GM18498 (cell line): Measurements from ENCODE around the gene SLBP.
A peak's percentile ranks its signal among the peaks of the same experiment; 100 is the strongest.

Experiments
- ATAC-seq: cut with Tn5 transposase; IDR thresholded peaks from one replicate; pipeline ENCODE4 v1.9.1; 2021; ENCODE audit warnings: mild to moderate bottlenecking, moderate library complexity; ENCODE audit not compliant: unreplicated experiment

SLBP gene

DNA sequence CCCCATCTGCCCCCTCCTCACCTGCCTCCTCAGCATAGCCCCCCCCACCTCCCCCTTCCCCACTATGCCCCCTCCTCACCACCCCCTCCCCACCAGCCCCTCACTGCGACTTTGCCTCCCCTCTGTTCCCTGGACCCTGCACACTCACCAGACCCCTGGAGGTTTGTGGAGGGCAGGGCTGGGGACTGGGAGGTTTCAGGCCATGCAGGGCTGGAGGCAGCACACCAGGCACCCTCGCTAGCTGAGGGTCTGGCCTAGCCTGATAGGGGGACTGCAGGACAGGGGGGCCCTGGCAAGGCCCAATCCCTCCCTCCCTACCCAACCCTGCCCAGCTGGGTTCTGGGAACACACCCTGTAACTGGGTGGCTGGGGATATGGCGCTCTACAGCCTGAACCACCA is 37.3 kb upstream of the SLBP start:
- no peak for ATAC-seq

DNA sequence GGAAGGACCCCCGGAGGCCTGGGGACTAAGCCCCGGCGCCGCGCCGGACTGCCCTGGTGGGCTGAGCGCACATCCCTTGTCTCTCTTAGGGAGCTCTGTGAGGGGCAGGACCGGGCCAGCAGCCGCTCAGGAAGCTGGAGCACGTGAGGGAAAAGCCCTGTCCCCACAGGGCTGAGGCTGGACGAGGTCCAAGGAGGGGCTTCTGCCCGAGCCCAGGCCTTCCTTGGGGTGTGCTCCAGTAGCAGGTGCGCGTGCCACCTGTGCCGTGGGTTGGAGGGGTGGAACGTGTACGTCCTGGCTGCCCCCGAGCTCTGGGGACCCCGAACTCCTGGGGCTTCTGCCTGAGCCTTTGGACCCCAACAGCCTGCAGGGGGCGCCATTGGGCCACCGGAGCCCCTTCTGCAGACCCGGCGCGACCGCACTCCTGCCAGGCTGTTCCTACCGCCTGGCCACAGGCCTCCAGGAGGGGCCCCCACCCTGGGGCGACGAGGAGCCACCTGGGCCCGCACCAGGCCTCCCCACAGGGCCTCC is 36.4 kb upstream of the SLBP start:
- ATAC-seq, result no peak

DNA sequence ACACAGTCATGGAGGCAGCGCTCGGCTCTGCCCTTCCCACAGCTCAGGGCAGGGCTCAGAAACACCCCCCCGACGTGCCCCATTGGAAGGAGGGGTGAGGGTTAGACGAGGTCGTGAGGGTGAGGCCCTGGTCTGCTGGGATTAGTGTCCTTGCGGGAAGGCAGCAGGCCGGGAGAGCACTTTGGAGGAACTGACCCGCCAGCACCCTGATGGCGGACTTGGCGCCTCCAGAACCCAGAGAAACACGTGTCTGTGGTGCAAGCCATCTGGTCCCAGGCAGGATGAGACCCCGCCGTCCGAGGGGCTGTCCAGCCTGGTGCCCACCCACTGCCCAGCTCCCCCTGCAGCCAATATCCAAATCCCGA is 35.5 kb upstream of the SLBP start:
- ATAC-seq, result no peak

DNA sequence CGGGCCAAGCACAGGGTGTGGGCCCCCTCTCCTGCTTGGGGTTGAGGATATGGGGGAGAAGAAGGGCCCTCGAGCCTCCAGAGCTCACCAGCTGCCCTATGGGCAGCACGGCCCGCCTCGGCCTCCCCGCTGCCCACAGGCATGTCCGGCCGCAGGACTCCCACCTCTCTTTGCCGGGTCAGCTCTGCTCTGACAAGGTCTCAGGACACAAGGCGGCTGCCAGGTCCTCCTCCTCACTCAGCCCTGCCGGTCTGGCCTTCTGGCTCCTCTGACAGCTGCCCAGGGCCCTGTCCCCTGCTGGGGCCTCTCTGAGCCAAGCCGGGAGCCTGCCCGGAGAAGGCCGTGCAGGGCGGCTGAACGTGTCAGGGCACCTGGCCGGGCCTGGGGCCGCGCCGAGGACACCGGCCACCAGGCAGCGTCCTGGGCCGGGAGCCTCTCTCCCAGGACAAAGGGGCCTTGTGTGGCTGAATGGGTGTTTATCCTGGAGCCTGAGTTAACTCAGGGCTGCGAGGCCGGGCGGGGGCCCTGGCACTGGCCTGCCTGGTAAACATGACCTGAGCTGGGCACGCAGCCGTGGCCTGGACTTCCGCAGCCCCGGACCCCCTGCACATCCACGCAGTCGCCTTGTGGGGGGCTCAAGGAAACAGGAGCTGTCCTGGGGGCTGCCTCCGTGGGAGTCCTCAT is 34.9 kb upstream of the SLBP start:
- ATAC-seq, result no peak

DNA sequence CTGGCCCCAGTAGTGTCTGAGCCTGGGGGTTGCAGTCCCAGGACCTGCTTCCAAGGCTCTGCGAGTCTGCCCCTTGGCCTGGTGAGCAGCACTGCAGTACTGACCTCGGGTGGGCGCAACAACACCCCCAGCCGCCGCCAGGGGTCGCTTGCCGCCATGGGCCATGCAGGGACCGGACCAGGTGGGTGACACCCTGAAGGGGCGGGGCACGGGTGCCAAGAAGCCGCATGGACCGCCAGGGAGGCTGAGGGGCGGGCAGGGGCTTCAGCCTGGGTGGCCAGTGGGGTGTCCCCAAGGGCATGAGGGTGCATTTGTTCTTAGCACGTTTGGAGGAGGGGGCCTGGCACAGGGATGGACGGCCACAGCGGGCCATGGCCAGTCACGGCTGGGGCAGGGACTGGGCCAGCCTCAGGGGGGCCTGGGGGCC is 34.2 kb upstream of the SLBP start:
- peak; percentile 59 for ATAC-seq

DNA sequence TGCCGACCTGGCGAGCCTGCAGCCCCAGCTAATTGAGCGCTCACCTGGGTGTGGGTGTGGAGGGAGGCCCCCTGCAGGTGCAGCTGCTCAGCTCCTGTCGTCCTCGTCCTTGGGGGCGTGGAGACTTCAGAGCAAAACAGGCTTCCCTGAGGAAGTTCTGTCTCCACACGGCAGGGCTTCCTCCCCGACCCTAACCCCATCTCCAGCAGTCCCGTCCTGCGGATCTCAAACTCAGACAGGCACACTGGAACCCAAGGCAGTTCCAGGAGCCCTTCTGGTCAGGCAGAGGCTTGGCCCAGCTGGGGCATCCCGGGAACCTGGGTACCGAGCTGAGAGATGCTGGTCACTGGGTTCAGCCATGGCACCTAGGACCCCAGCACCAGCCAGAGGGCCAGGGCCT is 33.6 kb upstream of the SLBP start:
- no peak for ATAC-seq

DNA sequence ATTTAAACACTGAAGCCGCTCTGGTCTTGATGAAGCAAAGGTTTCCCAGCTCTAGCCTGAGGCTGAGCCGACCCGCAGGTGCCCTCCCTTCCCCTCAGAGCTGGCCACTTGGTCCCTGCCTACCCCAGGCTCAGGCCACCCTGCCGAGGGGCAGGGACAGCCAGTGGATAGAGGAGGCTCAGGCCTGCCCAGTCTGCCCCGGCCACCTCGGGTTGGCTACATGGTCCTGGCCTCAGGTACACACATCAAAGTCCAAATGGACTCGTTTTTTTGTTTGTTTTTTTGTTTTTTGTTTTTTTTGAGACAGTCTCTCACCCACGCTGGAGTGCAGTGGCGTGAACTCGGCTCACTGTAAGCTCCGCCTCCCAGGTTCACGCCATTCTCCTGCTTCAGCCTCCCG is 33.0 kb upstream of the SLBP start:
- ATAC-seq, result no peak

DNA sequence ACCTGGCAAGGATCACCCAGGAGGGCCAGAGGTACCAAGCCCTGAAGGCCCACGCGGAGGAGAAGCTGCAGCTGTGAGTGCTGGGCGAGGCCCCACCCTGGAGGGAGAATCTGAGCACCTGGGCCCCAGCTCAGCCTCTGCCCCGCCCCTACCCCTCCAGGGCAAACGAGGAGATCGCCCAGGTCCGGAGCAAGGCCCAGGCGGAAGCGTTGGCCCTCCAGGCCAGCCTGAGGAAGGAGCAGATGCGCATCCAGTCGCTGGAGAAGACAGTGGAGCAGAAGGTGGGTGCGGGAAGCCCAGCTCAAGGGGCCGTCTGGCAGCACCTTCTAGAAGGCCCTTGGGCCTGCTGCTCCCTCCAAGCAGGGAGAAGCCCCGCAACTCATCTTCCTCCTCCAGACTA is 32.4 kb upstream of the SLBP start:
- no peak for ATAC-seq

DNA sequence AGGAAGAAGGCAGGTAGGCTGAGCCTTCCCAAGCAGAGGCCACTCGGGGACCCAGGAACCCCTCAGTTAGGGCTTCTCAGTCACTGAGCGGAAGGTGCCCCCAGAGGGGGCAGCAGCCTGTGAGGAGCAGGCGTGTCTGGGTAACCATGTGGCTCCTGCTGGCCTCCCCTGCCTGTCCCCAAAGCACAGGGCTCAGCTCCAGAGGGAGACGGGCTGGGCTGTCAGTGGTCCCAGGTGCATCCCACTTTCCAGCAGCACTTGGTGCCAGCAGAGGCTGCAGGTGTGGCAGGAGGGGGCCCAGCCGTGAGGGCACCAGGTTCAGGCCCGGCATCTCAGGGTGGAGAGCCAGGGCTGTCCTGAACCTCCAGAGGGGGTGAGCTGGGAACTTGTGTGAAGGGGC is 31.9 kb upstream of the SLBP start:
- no peak for ATAC-seq

DNA sequence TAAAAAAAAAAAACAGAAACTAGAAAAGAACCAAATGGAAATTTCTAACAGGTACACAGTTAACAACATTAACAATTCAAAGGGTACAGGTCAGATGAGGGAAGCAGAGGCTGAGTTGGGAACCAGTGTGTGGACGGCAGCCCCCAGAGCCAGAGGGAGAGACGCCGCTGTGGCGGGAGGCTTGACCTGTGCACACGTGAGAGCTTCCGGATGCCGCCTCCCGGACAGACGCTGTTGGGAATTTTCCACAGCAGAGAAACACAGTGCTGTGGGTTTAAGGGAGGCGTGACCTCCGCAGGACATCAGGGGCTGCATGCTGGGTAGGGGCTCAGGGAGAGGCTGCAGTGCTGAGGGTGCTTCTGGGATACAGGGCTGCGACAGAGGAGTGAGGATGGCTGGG is 31.4 kb upstream of the SLBP start:
- no peak for ATAC-seq

DNA sequence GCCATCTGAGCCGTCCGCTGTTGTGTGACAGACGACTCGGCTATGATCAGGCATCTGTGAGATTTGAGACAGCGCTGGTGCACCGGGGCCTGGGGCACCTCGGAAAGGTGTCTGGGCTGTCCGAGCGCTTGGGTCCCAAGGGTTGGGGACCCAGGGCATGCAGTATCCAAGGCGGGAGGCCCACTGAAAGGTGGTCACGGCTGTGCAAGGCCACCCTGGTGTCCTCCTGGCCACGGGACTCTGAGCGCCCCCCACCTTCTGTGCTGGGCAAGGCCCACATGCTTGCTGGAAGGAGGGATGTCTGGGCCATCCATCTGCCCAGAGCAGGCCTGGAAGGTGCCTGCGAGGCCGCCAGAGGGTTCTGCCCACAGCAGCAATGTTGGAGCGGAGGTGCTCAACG is 29.1 kb upstream of the SLBP start:
- no peak for ATAC-seq

DNA sequence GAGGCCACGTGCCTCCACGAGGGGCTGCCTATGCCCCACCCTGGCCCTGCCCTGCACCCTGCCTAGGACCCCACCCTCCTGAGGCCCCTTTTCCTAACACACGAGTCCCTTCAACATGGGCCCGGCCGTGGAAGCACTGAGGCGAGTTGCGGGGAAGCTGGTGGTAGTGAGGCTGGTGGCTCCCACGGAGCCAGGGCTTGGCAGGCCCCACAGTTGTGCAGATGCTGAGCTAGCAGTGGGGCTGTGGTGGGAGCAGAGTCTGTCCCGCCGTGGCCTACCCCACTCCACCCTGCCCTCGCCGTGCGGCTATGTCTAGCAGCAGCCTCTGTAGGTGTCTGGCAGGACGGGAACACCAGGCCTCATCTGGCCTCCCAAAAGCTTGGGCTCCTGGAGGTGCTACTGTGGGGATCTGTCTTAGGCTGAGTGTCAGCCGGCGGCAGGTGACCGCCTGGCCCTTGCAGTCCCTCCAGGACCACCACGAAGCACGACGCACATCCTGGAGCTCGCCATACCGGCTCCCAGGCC is 28.0 kb upstream of the SLBP start:
- ATAC-seq, result no peak

DNA sequence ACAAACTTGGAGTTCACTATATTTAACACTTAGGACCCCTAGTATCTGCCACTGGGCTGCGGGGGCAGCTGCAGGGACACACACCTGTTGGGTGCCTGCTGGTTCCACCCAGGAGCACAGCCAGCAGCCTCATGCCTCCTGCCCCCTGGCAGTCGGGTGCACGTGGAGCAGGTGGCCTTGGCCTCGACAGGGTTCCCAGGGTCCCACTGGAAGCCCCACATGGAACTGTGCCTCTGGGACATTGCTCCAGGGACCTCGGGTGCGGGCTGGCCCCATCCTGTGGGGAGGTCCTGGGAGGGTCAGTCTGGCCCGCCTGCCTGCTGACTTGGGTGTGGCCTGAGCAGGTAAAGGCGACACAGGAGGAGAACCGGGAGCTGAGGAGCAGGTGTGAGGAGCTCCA is 27.2 kb upstream of the SLBP start:
- no peak for ATAC-seq

DNA sequence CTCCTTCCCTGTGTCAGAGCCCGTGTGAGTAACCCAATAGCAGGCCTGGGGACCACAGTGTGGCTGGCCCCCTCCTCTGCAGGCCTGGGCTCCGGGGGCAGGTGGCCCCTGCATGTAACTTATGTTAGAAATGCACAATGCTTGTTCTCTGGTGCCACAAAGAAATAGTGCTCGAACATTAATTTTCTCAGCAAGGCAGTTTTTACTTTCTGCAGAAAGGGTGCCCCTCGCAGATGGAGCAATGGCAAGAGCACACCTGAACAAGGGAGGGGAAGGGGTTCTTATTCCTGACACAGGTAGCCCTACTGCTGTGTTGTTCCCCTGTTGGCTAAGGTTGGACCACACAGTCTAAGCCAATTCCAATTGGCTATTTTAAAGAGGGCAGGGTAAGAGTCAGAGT is 26.3 kb upstream of the SLBP start:
- no peak for ATAC-seq

DNA sequence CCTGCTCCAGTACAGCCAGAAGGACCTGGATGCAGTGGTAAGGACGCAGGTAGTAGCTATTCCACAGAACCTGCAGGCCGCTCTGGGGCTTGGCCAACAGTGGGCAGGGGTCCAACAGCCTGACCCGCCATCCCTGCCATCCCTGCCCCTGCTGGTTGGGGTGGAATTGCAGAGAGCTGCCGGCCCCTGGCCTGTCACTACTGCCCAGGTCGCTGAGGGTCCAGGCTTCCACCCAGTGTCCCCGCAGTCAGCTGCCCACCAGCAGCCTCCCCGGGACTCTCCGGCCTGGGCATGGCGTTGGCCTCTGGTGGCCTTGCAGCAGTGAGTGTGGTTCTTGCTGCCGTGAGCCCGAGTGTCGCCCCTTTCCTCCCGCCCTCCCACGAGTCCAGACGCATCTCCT is 25.5 kb upstream of the SLBP start:
- no peak for ATAC-seq

DNA sequence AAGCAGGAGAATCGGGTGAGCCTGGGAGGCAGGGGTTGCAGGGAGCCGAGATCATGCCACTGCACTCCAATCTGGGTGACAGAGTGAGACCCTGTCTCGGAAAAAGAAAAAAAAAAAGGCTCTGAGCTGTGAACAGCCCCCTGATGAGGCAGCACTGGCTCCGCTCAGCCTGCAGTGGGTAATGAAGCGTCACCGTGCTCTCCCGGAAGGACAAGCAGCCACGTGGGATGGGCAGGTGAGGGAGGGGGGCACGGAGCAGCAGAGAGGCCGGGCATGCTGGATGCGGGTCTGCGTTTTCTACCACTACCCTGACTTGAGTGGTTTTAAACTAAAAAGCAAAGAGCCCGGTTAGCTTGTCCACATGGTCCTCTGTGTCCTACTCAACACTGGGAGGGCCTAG is 24.7 kb upstream of the SLBP start:
- no peak for ATAC-seq

DNA sequence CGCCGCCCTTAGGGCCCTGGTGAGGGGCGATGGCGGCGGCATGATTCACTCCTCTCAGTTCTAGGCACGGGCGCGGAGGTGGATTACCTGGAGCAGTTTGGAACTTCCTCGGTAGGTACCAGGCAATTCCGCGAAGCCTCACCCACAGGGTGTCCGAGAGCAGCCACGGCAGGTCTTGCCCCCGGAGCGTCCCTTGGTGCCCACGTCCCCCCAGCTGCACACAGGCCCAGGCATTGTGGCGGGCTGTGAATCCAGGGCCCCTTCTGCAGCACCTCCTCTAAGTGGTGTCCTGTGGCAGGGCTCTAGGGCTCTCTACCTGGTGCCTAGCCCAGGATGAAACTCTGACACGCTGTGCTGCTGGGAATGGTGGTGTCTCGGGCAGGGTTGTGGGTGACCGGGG is 23.1 kb upstream of the SLBP start:
- no peak for ATAC-seq

DNA sequence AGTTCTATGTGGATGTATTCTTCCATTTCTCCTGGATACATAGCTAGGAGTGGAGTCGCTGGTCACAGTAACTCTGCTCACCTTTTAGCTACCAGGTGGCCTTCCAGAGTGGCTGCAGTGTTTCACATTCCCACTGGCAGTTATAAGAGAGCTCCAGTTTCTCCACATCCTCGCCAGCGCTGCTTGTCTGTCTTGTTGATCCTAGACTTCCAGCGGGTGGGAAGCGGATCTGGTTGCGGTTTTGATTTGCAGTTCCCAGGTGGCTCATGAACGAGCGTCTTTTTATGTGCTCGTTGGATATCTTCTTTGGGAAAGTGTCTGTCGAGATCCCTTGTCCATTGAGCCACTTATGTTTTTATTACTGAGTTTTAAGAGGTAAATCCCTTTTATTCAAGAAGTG is 20.8 kb upstream of the SLBP start:
- ATAC-seq, result no peak

DNA sequence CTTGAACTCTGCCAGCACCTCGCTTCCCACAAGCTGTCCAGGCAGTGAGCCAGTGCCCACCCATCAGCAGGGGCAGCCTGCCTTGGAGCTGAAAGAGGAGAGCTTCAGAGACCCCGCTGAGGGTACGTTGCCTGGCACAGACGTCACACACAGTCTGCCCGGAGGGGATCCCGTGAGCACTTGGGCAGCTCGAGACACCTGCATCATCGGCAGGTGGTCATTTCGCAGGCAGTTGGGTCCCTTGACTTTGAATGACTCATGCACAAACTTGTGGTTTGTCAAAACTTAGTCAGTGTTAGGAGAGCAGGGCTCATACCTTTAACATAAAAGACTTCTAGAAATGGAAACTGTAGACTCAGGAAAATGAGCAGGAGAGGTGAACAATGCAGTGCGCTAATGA is 19.1 kb upstream of the SLBP start:
- ATAC-seq, result no peak

DNA sequence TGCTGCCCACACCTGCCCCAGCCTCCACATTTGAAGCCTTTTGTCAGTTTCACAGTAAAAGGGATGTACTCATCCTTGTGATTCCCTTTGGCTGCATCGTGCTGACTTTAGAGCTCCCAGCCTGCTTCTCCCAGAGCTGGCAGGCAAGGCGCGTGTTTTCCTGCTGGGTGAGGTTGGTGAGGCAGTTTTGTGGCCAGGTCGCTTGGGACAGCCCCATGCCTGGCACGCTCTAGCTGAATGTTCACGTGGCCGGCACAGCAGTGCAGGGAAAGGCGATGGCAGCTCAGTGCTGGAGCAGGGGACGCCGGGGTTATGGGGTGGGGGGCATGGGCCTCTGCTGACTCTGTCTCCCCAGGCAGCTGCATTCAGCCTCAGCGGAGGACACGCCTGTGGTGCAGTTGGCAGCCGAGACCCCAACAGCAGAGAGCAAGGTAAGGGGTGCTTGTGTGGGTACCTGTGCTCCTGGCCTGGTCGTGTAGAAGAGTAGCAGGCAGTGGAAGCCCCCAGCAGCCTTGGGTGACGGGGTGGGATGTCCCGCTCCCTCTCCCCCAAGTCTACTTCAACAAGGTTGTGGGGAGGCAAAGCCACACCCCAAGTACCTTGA is 18.5 kb upstream of the SLBP start:
- no peak for ATAC-seq

DNA sequence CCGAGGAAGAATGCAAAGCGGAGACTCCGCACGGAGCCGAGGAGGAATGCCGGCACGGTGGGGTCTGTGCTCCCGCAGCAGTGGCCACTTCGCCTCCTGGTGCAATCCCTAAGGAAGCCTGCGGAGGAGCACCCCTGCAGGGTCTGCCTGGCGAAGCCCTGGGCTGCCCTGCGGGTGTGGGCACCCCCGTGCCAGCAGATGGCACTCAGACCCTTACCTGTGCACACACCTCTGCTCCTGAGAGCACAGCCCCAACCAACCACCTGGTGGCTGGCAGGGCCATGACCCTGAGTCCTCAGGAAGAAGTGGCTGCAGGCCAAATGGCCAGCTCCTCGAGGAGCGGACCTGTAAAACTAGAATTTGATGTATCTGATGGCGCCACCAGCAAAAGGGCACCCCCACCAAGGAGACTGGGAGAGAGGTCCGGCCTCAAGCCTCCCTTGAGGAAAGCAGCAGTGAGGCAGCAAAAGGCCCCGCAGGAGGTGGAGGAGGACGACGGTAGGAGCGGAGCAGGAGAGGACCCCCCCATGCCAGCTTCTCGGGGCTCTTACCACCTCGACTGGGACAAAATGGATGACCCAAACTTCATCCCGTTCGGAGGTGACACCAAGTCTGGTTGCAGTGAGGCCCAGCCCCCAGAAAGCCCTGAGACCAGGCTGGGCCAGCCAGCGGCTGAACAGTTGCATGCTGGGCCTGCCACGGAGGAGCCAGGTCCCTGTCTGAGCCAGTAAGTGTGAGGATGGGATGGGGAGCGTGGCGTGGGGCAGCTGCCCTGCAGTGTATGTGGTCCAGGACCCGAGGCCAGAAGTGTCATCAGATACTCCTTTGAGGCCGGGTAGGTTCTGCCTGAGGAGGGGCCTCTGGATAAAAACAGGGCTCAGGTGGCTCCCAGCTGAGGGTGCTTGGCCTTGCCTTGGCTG is 16.2 kb upstream of the SLBP start:
- no peak for ATAC-seq
